Stimulated activated CD4-positive, alpha-beta T cell treated with anti-CD3 and anti-CD28 coated beads, Interleukin-4, amount 100 ng/mL, for 1 hour (primary cell): Measurements from ENCODE around the gene CPT1C.

Experiments used
- DNase-seq: peaks from one replicate; pipeline ENCODE4 v3.0.0-alpha.2; 2020

The CPT1C gene

DNA sequence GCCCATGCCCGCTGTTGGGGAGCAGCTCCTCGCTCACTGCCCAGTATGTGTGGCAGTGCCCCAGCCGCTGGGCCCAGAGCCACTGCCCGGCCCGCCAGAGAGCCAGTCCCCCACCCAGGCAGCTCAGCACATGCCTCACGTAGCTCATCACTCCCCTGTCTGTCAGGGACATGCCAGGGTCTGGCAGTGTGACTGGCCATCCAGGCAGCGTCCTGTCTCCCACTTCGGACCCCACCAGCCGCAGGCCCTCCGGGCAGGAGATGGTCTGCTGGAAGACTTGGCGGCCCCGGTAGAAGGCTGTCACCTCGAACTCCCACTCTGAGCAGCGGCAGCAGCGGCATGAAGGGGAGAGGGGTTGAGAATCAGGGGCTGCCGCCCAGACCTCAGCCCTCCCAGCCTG, 28.9 kb upstream of the CPT1C start:
- DNase-seq, result no peak

DNA sequence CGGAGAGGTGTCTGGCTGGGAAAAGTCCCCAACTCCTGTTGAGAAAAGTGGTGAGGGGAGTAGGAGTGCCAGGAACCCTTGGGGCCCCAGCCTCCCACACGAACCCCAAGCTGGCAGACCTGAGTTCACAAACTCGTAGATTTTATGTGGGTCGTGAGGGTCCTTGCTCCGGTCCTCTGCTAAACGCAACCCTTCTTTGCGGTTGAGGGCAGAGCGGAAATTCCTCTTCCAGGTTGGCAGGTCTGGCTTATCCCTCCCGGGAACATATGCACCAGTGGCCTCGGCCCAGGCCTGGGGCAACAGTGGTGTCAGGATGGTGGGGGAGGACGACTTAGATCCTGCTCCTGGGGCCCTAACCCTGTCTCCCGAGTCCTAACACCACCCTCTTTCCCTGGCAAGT, 27.7 kb upstream of the CPT1C start:
- no peak for DNase-seq

DNA sequence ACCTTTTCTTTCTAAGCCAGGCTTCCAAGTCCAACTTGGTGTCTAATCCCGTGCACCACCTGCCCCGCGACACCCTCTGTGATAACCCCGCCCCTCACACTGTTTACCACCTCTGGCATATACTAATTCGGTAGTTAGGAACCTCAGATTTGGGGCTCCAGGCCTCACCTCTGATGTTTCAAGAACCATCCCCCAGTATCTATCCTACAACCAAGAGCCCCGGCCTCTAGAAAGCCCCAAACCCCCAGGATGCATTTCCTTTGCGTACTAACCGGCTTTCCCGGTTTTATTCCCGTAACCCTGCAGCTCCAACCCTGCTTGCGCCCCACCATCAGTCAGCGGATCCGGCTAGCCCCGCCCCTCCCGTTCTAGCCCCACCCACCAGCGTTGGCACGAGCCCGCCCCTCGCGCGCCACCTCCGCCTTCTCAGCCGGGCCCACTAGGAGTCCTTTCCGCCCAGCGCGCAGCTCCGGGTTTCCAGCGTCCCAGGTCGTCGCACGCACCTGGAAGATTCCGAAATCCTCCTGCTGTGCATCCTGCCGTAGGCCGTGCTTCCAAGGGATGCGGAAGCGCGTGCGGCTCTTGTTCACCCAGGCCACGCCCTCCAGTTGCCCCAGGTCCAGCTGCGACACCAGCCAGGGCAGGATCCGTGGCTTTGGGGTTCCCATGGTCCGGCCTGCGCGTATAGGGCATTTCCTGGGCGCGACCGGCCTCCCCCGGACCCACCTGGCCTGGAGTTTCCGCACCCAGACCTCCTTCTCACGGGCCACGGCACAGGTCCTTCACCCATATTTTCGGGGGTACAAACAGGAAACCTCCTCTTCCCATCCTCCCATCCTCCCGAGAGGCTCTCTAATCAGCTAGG, 26.5 kb upstream of the CPT1C start:
- peak; percentile 93 for DNase-seq

DNA sequence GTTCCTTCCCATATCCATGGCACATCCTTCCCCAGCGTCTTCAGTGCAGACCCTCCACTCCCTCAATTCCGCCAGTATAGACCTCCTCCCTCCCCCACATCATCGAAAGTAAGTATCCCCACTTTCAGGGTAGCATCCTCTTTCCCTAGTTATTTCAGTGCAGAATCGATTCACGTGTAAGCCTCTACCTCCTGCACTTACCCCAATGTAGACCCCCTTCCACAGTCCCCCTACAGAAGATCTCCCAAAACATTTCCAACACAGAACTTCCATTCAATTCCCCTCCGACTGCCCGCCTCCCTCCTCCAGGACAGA, 25.9 kb upstream of the CPT1C start:
- no peak for DNase-seq

DNA sequence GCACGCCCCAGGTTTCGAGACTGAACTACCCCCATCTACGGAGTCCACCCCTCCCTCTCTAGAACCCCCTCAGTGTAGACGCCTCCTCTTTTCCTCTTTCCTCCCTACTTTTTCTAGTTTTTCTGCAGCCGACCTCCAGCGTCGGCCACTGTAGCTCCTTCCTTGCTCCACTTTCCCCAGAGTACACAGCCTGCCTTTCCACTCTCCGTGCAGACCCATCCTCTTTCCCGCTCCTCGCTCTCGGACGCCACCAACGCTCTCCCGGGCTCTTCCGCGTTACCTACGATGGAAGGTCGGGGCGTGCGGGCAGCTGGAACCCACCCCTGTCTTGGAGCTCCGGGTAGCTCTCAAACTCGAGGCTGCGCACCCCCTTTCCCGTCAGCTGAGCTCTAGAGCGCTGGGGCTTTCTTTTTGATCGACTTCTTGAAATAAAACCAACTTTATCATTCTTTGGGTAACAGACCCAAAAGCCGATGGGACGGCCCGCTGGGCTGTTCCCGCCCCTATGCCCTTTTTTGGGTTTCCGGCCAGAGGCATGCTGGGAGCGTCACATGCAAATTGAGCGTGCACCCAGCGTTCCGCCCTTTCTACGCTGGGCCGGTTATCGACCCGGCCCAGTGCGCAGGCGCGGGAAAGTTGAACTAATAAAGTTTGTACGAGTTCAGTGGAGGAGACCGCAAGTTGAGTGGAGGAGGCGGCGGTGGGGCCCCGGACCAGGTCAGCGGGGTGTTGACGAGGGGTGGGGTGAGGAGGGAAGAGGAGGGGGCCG, 25.4 kb upstream of the CPT1C start, which contains the start of the genes BCL2L12 and IRF3:
Gene BCL2L12 (plus strand): TSS at position 583 of the 769 bp plus-strand sequence. CDS start 760 bp downstream, outside the sequence.
Gene IRF3 (minus strand): TSS at position 507 of the 769 bp plus-strand sequence. CDS start 1,019 bp downstream, outside the sequence.
- DNase-seq, result peak; percentile 99

DNA sequence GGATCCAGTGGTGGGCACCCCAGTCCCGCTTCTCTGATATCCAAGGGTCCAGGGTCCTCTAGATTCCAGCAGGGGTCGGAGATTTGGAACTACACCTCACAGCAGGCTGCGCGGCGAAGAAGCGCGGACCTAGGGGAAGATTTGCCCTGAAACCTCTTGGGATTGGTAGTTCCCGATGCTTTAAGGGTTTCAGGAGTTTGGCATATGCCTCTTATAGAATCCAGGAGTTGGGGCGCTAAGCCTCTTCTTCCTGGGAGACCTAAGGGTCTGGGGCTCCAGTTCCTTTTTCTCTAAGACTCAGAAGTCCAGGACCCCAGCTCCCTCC, 24.8 kb upstream of the CPT1C start:
- no peak for DNase-seq

DNA sequence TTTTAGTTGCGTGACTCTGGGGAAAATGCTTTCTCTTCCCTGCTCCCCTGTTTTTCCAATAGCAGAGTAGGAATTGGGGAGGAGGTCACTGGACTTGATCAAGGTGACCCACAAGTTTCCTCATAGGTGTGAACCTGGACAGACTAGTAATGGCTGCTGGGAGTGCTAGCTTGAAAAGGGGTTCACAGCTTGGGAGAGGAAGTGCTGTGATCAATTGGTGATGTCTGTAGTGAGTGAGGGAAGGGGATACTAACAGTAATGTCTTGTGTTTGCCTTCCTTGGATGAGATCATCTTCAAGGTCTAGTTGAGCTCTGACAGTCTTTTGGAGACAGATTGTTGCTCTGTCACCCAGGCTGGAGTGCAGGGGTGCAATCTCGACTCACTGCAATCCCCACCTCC, 23.4 kb upstream of the CPT1C start:
- no peak for DNase-seq

DNA sequence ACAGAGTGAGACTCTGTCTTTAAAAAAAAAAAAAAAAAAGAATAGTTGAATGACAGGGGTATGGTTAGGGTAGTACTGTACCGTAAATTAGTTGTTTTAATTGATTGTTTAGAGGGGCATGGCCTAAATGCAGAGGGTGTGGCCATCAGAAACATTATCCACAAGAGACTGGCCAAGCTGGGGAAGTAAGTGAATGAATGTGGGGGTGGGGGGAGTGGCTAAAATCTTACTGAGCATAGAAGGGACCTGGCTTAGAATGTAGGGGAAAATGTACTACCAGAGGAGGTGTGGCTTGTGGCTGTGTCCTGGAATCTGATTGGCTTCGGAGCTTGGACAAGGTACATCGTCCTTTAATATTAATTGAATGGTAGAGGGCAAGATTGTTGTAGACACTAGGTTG, 21.4 kb upstream of the CPT1C start:
- no peak for DNase-seq

DNA sequence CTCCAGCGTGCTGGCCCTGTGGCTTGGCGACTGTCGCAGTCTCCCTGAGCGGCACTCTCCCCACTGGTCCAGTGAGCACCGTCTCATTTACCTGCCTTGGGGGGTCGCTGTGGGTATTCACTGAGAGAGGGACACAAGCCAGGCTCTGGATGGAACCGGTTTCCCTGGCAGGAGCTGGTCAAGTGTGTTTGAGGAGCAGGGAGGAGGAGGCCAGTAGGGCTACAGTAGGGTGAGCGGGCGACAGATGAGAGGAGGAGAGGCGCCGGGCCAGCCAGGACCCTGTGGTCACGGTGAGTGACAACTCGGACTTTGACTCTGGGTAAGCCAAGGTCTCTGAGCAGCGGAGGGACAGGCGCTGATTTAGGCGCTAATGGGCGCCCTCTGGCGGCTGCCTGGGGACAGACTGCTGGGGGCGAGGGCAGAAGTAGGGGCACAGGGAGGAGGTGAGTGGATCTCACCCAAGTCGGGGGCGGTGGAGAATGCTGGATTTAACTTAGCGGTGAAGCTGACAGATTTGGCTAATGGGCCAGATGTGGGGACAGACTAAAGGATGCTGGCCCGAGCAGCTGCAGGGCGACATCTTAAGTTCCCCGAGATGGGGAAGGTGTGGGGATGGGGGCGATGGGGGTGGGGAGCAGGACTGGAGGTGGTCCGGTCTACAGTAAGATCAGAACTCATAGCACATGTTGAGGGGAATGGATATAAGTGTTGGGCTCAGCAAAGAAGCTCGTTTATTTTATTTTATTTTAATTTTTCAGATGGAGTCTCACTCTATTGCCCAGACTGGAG, 18.6 kb upstream of the CPT1C start:
- peak; percentile 79 for DNase-seq

DNA sequence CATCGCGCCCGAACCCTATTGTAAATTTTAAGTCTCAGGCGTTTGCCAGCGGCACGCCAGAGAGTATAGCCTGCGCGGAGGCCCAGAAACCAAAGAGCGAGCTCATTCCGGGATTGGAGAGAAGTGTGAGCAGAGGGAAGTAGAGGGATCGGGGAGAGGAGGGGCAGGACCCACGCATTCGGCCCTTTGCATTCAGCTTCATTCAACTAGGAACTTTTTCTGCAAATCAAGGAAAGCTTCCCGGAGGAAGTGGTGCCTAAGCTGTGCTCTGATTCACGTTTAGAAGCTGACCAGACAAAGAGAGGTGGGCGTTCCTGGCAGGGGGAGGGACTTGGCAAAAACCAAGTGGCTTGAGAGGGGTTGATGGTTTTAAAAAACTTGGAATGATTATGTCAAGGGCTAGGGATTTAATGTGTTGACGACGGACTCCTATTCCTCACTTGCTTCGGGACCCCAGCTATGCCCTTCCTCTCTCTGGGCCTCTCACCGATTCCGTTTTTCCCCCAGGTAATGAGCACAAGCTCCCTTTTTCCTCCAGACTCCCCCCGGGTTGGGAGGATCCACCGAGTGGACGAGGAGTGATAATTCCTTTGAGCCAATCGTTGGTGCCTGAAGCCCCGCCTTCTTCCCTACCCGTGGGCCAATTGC, 14.7 kb upstream of the CPT1C start:
- DNase-seq, result no peak

DNA sequence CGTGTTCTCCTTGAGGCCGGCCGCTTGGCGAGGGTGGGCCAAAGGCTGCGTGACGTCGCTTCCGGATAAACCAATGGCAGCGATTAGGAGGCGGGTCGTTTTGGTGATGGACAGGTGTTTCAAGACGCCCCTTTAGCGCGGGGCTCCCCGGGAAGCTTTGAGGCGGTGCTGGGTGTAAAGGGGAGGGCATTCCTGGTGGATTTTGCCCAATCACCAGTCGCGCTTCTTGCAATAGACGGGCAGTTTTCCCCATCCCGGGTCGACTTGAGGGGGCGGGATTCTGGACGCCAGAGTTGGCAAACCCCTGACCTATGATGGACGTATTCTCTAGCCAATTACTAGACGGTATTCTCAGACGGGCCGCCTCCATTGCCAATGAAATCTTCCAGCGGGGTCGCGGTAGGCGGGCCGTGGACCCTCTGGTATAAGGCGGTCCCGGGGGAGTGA, 14.1 kb upstream of the CPT1C start:
- peak; percentile 97 for DNase-seq

DNA sequence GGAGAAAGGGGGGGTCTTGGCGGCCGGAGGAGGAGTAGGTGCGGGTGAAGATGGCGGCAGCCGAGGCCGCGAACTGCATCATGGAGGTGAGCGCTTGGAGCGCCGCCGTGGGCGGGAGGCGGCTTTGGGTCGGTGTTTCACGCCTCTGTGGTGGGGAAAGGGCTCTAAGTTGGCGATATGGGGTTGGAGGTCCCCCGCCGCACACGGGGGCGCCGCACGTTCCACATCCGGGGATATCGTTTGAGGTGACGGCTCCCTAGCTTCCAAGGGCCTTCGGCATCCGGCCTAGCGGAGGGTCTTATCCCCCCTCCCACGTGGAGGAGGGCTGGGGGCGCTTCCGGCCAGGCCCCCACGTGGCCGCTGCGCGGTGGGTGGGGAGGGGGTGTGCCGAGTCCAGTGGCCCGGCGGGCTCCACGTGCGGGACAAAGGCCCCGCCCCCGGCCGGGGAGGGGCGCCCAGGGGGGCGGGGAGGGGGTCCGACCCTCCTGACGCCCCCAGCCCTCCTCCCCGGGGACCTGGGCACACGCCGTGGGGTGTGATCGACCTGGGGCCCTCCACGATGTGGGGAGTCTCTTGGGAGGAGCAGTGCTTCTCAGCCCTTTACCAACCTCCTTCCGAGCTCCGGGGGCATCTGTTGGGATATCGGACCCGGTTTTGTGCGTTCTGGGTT, 13.6 kb upstream of the CPT1C start, which contains the start of gene PRMT1:
Gene PRMT1 (plus strand): TSS at position 41 of the 670 bp plus-strand sequence. CDS start 10 bp downstream, at position 51.
- DNase-seq, result peak; percentile 57

DNA sequence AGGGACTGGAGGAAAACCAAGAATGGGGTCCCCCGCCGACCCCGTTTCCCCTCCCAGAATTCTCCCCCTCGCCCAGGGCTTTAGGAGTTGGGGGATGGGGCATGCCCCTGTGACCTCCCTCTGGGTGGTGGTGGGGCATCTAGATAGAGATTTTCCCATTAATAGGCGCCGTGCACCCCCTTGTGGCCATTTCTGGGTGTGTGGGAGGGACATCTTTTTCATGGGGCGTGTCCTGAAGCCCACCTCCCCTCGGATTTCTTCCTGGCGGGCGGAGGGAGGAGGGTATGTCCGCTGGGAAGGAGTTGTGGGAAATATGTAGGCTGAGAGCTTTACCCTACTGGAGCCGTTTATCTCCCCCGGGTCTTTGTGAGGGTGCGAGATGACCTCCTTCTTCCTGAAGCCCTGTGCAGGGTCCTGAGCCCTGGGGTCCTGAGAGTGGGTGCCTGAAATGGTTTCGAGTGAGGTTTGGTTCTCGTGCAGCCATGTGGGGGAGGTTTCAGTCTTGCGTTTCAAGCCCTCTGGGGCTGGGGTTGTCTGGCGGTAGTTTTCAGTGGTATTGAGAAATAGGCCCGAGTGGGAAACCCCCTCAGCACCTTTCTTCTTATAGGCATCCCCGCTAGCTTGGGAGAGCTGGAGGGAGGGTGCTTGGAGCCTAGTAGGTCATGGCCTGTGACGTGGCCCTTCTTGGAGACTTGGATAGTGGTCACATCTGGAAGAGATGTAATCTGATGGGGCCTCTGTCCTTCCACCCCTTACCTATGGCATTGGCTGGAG, 12.8 kb upstream of the CPT1C start:
- peak; percentile 81 for DNase-seq

DNA sequence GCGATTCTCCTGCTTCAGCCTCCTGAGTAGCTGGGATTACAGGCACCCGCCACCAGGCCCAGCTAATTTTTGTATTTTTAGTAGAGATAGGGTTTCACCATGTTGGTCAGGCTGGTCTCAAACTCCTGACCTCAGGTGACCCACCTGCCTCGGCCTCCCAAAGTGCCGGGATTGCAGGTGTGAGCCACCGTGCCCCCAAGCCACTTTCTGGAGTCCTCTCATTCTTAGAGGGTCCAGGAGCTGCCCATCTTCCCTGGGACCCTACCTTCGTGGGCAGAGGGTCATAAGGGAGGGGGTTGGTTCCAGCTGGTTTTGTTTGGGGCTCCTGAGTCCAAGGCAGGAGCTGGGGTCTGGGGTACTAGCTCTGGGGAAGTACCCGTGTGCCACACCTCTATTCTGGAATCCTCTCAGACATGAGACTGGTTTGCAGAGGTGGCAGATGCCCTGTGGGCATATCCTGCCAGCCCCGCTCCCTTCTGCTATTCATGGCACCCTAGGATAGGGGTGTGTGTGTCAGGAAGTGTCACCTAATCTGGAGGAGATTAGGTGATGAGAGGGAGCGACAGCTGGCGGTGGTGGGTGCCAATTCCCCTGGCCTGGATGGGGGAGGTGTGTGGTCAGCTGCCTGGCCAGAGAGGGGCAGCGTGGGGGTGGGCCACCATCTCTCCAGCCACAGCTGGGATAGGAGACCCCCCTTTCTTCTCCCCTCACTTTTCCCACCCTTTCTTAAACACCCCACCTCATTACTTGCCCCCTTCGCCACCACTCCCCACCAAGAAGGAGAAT, 11.7 kb upstream of the CPT1C start:
- no peak for DNase-seq

DNA sequence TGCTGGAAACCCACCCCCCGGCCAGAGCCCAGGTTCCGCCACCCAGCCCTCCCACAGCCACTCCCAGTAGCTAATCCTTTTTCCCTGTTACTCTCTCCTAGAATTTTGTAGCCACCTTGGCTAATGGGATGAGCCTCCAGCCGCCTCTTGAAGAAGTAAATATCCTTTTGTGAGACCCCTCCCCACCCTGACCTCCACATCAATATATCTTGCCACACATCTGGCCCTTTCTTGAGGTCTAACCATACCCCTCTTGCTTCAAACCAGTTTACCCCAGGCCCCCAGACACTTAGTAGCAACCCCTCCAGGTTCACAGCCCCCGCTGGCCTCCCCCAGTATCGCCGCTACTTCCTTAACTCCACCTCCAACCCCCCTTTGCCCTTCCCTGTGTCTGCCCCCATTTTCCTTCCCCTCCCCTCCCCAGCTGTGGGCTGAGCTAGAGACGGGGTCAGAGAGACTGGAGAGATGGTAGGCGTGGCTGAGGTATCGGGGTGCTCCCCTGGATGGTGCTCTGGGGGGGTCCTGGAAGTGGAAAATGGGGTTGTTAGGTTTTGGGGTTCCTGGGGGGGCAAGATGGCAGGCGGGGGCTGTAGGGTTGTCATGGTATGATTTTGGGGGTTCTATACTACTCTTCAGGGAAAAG, 11.0 kb upstream of the CPT1C start:
- no peak for DNase-seq

DNA sequence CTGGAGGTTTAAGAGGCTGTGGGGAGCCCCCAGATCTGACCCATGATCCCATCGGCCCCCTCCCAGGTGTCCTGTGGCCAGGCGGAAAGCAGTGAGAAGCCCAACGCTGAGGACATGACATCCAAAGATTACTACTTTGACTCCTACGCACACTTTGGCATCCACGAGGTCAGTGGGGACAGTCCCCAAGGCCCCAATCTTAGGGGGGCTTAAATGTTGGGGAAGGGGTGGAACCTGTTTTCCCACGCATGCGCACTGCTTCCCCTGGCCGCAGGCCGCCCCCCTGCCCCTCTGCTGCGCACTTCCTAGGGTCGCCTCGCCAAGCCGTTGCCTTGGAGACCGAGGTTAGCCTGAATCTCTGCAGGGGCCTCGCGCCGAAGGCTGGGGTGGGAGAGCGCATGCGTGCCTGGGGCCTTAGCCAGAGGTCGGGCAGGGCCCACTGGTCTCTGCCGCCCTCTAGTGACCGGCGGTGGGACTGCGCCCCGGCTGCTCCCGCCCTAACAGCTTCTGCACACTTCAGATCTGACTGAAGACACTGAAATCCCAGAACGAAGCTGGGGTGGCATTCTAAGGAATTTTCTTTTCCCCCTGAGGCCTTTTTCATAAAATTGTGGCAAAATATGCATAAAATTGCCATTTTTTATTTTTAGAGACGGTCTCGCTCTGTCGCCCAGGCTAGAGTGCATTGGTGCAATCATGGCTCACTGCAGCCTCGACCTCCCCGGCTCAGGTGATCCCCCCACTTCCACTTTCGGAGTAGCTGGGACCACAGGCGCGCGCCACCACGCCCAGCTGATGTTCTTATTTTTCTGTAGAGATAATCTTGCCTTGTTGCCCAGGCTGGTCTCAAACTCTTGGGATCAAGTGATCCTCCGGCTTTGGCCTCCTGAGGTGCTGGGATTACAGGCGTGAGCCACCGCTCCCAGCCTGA, 10.2 kb upstream of the CPT1C start:
- DNase-seq, result peak; percentile 97

DNA sequence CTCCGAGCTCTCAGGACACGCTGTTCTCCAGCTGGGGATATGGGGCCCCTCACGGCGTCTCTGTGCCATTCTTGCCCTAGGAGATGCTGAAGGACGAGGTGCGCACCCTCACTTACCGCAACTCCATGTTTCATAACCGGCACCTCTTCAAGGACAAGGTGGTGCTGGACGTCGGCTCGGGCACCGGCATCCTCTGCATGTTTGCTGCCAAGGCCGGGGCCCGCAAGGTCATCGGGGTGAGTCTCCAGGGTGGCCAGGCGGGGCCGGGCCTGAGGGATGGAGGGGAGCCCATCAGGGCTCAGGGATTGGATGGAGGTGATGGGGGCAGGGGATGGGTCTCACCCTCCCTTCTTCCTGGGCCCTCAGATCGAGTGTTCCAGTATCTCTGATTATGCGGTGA, 9.1 kb upstream of the CPT1C start:
- DNase-seq, result no peak

DNA sequence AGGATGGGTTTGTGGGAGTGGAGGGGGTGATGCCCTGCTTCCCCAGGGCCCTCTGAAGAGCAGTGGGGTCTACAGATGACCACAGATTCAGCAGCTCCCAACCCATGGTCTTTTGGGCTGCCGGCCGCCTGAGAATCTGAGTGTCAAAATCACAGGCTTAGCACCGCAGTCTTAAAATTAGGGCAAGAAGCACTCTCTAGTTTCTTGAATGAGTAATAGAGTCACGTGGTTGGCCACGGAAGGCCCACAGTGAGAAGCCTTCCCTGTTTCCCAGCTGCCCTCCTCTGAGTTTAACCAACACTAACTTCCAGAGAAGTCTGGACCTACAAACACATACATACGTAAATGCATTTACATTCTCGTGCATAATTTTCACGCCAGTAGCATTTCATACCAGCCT, 8.6 kb upstream of the CPT1C start:
- no peak for DNase-seq

DNA sequence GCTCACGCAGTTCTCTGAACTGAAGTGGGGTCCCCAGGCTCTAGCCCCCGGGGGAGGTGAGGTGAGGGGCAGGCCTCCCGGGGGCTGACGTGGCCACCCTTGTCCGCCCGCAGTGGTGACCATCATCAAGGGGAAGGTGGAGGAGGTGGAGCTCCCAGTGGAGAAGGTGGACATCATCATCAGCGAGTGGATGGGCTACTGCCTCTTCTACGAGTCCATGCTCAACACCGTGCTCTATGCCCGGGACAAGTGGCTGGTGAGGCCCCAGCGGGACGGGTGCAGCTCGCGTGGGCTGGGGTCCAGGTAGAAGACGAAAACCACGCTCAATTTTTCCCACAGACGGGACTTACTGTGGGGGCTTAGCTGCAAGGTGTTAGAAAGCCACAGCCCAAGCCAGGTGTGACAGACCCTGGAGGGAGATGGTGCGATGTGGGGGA, 7.1 kb upstream of the CPT1C start:
- no peak for DNase-seq
